Kidney epithelial cell (primary cell): Measurements from ENCODE around the gene LIPC. TPM values are rescaled to one million over a fixed set of nuclear protein-coding genes. Genes with fewer than 3 reads are reported as not detected.

Source experiments
- DNase-seq: peaks from one replicate; pipeline ENCODE4 v3.0.0-alpha.2; 2010; ENCODE audit warnings: low read depth
- H3K27me3 ChIP-seq: 2 replicates; pipeline ENCODE4 v1.6.0; 2011; ENCODE audit warnings: low read length; ENCODE audit not compliant: control insufficient read depth, insufficient read depth
- H3K36me3 ChIP-seq: 2 replicates; pipeline ENCODE4 v1.5.1; 2011; ENCODE audit warnings: low read length; ENCODE audit not compliant: control insufficient read depth, insufficient read depth
- H3K4me3 ChIP-seq: 2 replicates; pipeline ENCODE4 v1.5.1; 2011; ENCODE audit warnings: low read depth, mild to moderate bottlenecking, control low read depth, low read length
- total RNA-seq: library from RNA; depleted of rRNA; stranded (reverse); fragments of >200 nt; gene quantifications from 2 replicates; pipeline ENCODE4 v1.2.3, GENCODE V29; 2015
- TF ChIP-seq, protein P1 (sequence below): IDR thresholded peaks from 2 replicates; pipeline ENCODE4 v1.5.1; 2011; ENCODE audit warnings: mild to moderate bottlenecking, moderate library complexity, low read length, control low read depth, inconsistent platforms; ENCODE audit not compliant: insufficient read depth, poor library complexity, severe bottlenecking

Gene LIPC
- total RNA-seq, 1 donor from 2014 or later, result 1.3 TPM

DNA sequence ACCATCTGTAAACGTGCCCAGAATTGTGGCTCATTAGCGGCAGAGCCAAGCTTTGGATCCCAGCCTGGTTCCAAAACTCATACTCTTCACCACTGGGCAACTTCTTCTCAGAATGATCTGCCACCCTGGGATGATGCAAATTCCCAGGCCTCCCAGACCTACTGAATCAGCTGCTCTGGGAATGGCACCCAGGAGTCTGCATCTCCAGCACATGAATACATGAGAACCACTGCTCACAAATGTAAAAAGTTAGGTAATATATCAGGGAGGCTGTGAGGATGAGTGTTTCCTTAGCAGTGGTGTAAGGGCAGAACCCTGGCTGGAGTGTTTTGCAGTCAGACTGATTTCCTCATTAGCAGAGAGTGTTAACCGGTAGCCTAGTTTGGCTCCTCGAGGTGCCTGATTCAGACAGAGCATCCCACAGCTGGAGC is 94.2 kb downstream of the LIPC start:
- TF ChIP-seq, protein P1, sequence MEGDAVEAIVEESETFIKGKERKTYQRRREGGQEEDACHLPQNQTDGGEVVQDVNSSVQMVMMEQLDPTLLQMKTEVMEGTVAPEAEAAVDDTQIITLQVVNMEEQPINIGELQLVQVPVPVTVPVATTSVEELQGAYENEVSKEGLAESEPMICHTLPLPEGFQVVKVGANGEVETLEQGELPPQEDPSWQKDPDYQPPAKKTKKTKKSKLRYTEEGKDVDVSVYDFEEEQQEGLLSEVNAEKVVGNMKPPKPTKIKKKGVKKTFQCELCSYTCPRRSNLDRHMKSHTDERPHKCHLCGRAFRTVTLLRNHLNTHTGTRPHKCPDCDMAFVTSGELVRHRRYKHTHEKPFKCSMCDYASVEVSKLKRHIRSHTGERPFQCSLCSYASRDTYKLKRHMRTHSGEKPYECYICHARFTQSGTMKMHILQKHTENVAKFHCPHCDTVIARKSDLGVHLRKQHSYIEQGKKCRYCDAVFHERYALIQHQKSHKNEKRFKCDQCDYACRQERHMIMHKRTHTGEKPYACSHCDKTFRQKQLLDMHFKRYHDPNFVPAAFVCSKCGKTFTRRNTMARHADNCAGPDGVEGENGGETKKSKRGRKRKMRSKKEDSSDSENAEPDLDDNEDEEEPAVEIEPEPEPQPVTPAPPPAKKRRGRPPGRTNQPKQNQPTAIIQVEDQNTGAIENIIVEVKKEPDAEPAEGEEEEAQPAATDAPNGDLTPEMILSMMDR, result no peak
- no peaks in the 10 kb centered on the region for H3K36me3 ChIP-seq

DNA sequence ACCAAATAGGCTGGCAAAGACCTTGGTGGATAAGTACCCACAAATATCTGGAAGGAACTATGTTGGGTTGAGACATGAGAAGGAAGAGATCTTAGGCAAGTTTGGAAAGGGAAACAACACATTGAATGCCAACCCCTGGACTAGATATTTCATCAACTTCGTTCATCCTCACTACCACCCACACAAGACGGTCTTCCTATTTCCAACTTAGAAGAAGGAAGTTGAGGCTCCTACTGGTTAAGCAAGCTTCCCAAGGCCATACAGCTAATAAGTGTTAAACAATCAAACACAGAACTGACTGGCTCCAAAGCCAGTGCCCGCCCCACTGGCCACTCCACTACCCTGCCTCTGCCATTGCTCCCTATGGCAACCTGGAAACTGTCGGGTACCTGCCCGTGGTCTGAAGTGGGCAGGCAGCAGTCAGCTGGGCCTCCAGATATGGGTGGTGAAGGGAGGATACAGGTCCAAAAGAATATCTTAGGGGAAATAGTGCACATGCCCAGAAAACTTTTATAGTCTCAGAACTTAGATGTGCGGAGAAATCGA is 94.9 kb downstream of the LIPC start:
- TF ChIP-seq, protein P1, result no peak
- DNase-seq, result no peak
- Histone ChIP-seq H3K4me3 (no peak overlapping the region), H3K27me3 (no peaks in the 10 kb centered on the region), H3K36me3 (no peaks in the 10 kb centered on the region)

More for the DNA sequence above, 94.2 kb downstream of the LIPC start:
- no peaks in the 10 kb centered on the region for H3K27me3 ChIP-seq
- no peak overlapping the region for H3K4me3 ChIP-seq
- no peak for DNase-seq

DNA sequence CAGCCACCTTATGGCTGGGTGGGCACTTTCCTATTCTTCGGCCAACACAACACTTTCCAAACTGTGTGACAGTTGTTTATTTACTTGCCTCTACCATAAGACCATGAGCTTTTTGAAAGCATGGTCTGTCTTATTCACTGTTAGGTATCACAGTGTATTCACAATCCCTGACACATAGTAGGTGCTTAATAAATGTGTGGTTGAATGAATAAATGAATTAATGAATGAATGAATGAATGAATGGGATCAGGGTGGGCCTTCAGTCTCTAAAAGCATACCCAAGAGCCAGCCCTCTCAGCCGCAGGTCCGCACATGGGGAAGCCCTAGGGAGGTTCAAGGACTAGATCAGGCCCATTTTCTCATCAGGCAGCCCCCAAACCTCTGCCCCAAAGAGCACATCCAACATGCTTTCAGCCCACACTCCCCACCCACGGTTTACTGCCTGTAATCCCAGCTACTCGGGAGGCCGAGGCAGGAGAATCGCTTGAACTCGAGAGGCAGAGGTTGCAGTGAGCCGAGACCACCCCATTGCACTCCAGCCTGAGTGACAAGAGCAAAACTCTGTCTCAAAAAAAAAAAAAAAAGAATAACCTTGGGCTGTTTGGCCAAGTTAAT is 95.9 kb downstream of the LIPC start:
- DNase-seq, result no peak
- H3K36me3 ChIP-seq, result no peaks in the 10 kb centered on the region
- TF ChIP-seq, protein P1, result no peak

DNA sequence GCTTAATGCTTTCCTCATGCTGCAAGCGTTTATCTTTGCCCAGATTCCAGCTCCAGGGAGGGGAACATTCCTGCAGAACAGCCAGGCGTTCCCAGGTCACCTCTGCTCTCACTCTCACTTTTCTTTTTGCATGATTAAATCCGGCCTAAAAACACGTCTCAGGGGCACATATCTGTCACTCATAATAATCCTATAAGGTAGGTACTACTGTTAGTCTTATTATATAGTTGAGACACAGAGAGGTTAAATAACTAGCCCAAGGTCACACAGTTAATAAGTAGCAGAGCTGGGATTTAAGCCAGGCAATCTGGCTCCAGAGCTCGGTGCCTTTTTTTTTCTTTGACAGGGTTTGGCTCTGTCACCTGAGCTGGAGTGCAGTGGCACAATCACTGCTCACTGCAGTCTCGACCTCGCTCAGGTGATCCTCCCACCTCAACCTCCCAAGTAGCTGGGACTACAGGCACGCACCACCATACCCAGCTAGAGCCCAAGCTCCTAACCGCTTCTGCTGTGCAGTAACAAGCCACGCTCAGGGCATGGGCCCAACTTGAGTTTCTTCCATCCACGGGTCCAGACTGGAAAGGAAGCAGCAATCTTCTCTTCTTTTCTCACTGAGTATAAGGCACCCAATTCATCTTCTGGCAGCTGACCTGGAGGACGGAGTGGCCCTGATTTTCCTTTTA is 96.5 kb downstream of the LIPC start:
- no peak overlapping the region for H3K4me3 ChIP-seq
- peak; percentile 89 for DNase-seq
- no peaks in the 10 kb centered on the region for H3K27me3 ChIP-seq
- TF ChIP-seq, protein P1, result no peak
- no peaks in the 10 kb centered on the region for H3K36me3 ChIP-seq

More for the DNA sequence above, 95.9 kb downstream of the LIPC start:
- Histone ChIP-seq H3K27me3 (no peaks in the 10 kb centered on the region), H3K4me3 (no peak overlapping the region)

DNA sequence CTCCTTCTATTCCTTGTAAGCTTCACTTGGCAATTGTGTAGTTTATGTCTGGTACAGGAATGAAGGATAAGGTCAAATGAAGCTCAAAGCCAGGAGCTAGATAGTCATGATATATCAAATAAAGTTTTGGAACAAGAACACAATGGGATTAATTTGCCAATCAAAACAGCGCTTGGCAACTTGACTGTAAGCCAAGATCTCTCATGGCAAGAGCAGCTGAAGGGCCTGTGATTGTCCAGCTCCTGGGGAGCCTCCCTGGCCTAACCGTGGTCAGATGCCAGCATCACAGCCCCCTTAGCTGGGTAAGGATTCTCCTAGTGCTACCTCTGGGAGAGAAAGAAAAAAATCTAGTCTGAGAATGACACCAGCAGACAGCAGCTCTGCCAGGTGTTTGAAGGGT is 97.2 kb downstream of the LIPC start:
- no peak for DNase-seq
- no peak overlapping the region for H3K4me3 ChIP-seq
- no peaks in the 10 kb centered on the region for H3K36me3 ChIP-seq
- TF ChIP-seq, protein P1, result no peak
- no peaks in the 10 kb centered on the region for H3K27me3 ChIP-seq
